Astrocyte (in vitro differentiated cells and primary cell): ENCODE measurements around the gene UBE2G2. TPM values are rescaled to one million over a fixed set of nuclear protein-coding genes. Genes with fewer than 3 reads are reported as not detected.
A peak's percentile ranks its signal among the peaks of the same experiment; 100 is the strongest.

ENCODE experiments used
- DNase-seq: peaks from one replicate; pipeline ENCODE4 v3.0.0-alpha.2; 2010; ENCODE audit warnings: low read depth
- FAIRE-seq: peaks from 2 replicates; lab custom pipeline; 2011; peaks lifted over from hg19 to GRCh38; lab: Jason Lieb, UNC
- H2AFZ ChIP-seq: 2 replicates; pipeline ENCODE4 v1.6.0; 2012; ENCODE audit warnings: low read depth, low read length, inconsistent platforms
- H3K27ac ChIP-seq: 2 replicates; pipeline ENCODE4 v1.5.1; 2011; ENCODE audit warnings: low read depth, low read length, inconsistent platforms
- H3K27me3 ChIP-seq: 2 replicates; pipeline ENCODE4 v1.6.0; 2011; ENCODE audit warnings: low read length, inconsistent platforms; ENCODE audit not compliant: insufficient read depth
- H3K36me3 ChIP-seq: 2 replicates; pipeline ENCODE4 v1.5.1; 2011; ENCODE audit warnings: low read length, inconsistent platforms; ENCODE audit not compliant: insufficient read depth
- H3K4me1 ChIP-seq: 2 replicates; pipeline ENCODE4 v1.5.1; 2011; ENCODE audit warnings: low read length, inconsistent platforms; ENCODE audit not compliant: insufficient read depth
- H3K4me2 ChIP-seq: 2 replicates; pipeline ENCODE4 v1.6.0; 2012; ENCODE audit warnings: low read length, inconsistent platforms
- H3K4me3 ChIP-seq: 2 replicates; pipeline ENCODE4 v1.5.1; 2011; ENCODE audit warnings: low read depth, mild to moderate bottlenecking, low read length, inconsistent platforms; ENCODE audit not compliant: insufficient read depth
- H3K79me2 ChIP-seq: 2 replicates; pipeline ENCODE4 v1.6.0; 2012; ENCODE audit warnings: mild to moderate bottlenecking, low read length, inconsistent platforms; ENCODE audit not compliant: insufficient read depth
- H3K9ac ChIP-seq: 2 replicates; pipeline ENCODE4 v1.6.0; 2012; ENCODE audit warnings: mild to moderate bottlenecking, low read length, inconsistent platforms
- H3K9me3 ChIP-seq: 2 replicates; pipeline ENCODE4 v1.5.1; 2012; ENCODE audit warnings: low read depth, mild to moderate bottlenecking, low read length, inconsistent platforms; ENCODE audit not compliant: insufficient read depth
- H4K20me1 ChIP-seq: 2 replicates; pipeline ENCODE4 v1.6.0; 2012; ENCODE audit warnings: low read length, inconsistent platforms; ENCODE audit not compliant: insufficient read depth
- H3K27ac Mint-ChIP-seq: one replicate; pipeline ENCODE4 v1.8.0; 2021; ENCODE audit warnings: mild to moderate bottlenecking, mixed read lengths; ENCODE audit not compliant: unreplicated experiment
- H3K27me3 Mint-ChIP-seq: one replicate; pipeline ENCODE4 v1.8.0; 2021; ENCODE audit warnings: low read depth, mixed read lengths; ENCODE audit not compliant: unreplicated experiment
- H3K36me3 Mint-ChIP-seq: one replicate; pipeline ENCODE4 v1.8.0; 2021; ENCODE audit warnings: low read depth, mixed read lengths; ENCODE audit not compliant: unreplicated experiment
- H3K4me1 Mint-ChIP-seq: one replicate; pipeline ENCODE4 v1.8.0; 2021; ENCODE audit warnings: low read depth, mixed read lengths; ENCODE audit not compliant: unreplicated experiment
- H3K4me3 Mint-ChIP-seq: one replicate; pipeline ENCODE4 v1.8.0; 2021; ENCODE audit warnings: mild to moderate bottlenecking, moderate library complexity, mixed read lengths; ENCODE audit not compliant: unreplicated experiment
- H3K9me3 Mint-ChIP-seq: one replicate; pipeline ENCODE4 v1.8.0; 2021; ENCODE audit warnings: mild to moderate bottlenecking, mixed read lengths; ENCODE audit not compliant: unreplicated experiment
- EZH2 ChIP-seq: IDR thresholded peaks from 2 replicates; pipeline ENCODE4 v1.6.1; 2012; ENCODE audit warnings: mild to moderate bottlenecking, low read length, inconsistent platforms; ENCODE audit not compliant: insufficient read depth
- total RNA-seq: library from RNA; stranded (reverse); gene quantifications from 2 replicates; pipeline ENCODE4 v1.2.1, GENCODE V29; 2021
- TF ChIP-seq, protein P1 (sequence below): IDR thresholded peaks from 2 replicates; pipeline ENCODE4 v1.5.1; 2011; ENCODE audit warnings: low read depth, mild to moderate bottlenecking, inconsistent platforms, low read length, moderate library complexity; ENCODE audit not compliant: insufficient read depth

The UBE2G2 gene
- total RNA-seq, 1 donor from 2014 or later: 74.5 TPM

DNA sequence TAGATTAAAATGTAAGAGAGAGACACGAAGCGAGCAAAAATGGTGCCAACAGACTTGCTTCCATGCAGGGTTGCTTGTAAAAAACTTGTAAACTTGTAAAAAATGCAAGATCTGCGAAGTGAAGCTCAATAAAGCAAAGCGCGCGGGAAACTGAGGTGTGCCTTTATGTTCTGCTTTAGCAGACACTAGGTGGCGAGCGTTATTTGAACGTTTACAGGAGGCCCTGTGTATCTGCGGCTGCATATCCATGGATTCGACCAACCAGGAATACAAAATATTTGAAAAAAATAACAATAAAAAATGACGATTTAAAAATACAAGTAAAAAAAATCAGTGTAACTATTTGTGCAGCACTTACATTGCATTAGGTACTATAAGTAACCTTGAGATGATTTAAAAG is 1.5 kb downstream of the UBE2G2 start:
- no peak overlapping the region for H3K27ac ChIP-seq
- peaks cover 67% of the 10 kb centered on the region for H4K20me1 ChIP-seq
- H3K27me3 ChIP-seq: no peaks in the 10 kb centered on the region
- Mint-ChIP-seq H3K4me3 (peak overlapping the region; percentile 99), H3K27me3 (no peaks in the 10 kb centered on the region), H3K36me3 (peaks cover 15% of the 10 kb centered on the region), H3K4me1 (peaks cover 14% of the 10 kb centered on the region), H3K9me3 (no peaks in the 10 kb centered on the region), H3K27ac (no peak overlapping the region)
- H3K4me3 ChIP-seq: no peak overlapping the region
- no peak overlapping the region for H2AFZ ChIP-seq
- DNase-seq: peak; percentile 32
- peaks cover 16% of the 10 kb centered on the region for H3K4me1 ChIP-seq
- TF ChIP-seq, protein P1, sequence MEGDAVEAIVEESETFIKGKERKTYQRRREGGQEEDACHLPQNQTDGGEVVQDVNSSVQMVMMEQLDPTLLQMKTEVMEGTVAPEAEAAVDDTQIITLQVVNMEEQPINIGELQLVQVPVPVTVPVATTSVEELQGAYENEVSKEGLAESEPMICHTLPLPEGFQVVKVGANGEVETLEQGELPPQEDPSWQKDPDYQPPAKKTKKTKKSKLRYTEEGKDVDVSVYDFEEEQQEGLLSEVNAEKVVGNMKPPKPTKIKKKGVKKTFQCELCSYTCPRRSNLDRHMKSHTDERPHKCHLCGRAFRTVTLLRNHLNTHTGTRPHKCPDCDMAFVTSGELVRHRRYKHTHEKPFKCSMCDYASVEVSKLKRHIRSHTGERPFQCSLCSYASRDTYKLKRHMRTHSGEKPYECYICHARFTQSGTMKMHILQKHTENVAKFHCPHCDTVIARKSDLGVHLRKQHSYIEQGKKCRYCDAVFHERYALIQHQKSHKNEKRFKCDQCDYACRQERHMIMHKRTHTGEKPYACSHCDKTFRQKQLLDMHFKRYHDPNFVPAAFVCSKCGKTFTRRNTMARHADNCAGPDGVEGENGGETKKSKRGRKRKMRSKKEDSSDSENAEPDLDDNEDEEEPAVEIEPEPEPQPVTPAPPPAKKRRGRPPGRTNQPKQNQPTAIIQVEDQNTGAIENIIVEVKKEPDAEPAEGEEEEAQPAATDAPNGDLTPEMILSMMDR: peak; percentile 45
- TF ChIP-seq EZH2: no peak
- peak overlapping the region; percentile 98 for H3K4me2 ChIP-seq
- H3K79me2 ChIP-seq: peaks cover 71% of the 10 kb centered on the region
- no peaks in the 10 kb centered on the region for H3K9me3 ChIP-seq
- no peak overlapping the region for H3K9ac ChIP-seq
- peaks cover 6% of the 10 kb centered on the region for H3K36me3 ChIP-seq
- FAIRE-seq: no peak

DNA sequence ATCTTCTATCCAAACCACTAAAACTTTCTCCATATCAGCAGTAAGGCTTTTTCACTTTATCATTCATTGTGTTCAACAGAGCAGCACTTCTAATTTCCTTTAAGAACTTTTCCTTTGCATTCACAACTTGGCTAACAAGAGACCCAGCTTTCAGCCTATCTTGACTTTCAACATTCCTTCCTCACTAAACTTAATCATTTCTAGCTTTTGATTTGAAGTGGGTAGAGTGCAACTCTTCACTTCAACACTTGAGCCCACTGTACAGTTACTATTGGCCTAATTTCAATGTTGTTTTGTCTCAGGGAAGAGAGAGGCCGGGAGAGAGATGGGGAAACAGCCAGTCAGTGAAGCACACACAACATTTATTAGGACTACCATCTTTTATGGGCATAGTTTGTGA is 2.0 kb downstream of the UBE2G2 start:
- H3K27me3 Mint-ChIP-seq: no peaks in the 10 kb centered on the region
- TF ChIP-seq, protein P1: no peak
- TF ChIP-seq EZH2: no peak
- Histone ChIP-seq H2AFZ (no peak overlapping the region), H3K4me3 (no peak overlapping the region), H3K79me2 (peaks cover 76% of the 10 kb centered on the region), H3K27me3 (no peaks in the 10 kb centered on the region), H3K36me3 (peaks cover 3% of the 10 kb centered on the region), H3K9me3 (no peaks in the 10 kb centered on the region), H3K4me2 (peak overlapping the region; percentile 27), H3K4me1 (peaks cover 16% of the 10 kb centered on the region), H3K9ac (no peak overlapping the region), H4K20me1 (peaks cover 66% of the 10 kb centered on the region), H3K27ac (no peak overlapping the region)
- H3K27ac Mint-ChIP-seq: no peak overlapping the region
- no peaks in the 10 kb centered on the region for H3K9me3 Mint-ChIP-seq
- no peak for FAIRE-seq
- H3K4me3 Mint-ChIP-seq: peak overlapping the region; percentile 99
- peaks cover 14% of the 10 kb centered on the region for H3K4me1 Mint-ChIP-seq
- H3K36me3 Mint-ChIP-seq: peaks cover 11% of the 10 kb centered on the region
- no peak for DNase-seq

DNA sequence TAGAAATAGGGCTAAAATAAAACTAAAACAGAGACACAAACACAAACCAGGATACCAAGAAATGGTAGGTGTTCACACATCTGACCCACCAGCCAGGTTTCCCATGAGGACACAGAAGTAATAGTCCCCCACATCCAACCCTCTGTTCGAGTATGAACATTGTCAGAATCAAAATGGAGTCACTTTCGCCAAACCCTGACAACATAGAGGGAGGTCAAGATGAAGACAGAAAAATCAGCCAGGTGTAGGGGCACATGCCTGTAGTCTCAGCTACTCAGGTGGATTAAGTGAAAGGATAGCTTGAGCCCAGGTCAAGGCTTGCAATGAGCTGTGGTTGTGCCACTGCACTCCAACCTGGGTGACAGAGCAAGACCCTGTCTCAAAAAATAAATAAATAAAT is 3.8 kb downstream of the UBE2G2 start:
- Mint-ChIP-seq H3K36me3 (peaks cover 10% of the 10 kb centered on the region), H3K4me3 (no peak overlapping the region), H3K27me3 (no peaks in the 10 kb centered on the region), H3K4me1 (peaks cover 14% of the 10 kb centered on the region), H3K9me3 (no peaks in the 10 kb centered on the region), H3K27ac (no peak overlapping the region)
- Histone ChIP-seq H2AFZ (no peak overlapping the region), H3K4me3 (no peak overlapping the region), H3K27me3 (no peaks in the 10 kb centered on the region), H3K4me2 (no peak overlapping the region), H3K36me3 (peaks cover 3% of the 10 kb centered on the region), H3K9ac (no peak overlapping the region), H3K79me2 (peaks cover 93% of the 10 kb centered on the region), H3K4me1 (peaks cover 15% of the 10 kb centered on the region), H4K20me1 (peaks cover 78% of the 10 kb centered on the region), H3K27ac (no peak overlapping the region), H3K9me3 (no peaks in the 10 kb centered on the region)
- DNase-seq (no peak), FAIRE-seq (no peak)
- no peak for TF ChIP-seq EZH2
- TF ChIP-seq, protein P1: no peak
